Neural cell (in vitro differentiated cells): ENCODE results near the gene USP27X.

Experiments used
- EZH2 ChIP-seq: fragments of 200-600, 300-800 bp; shearing (Covaris generic), sonication (generic); IDR thresholded peaks from 2 replicates; pipeline ENCODE4 v1.6.1; 2014; ENCODE audit warnings: antibody characterized with exemption, low read length, borderline replicate concordance, mild to moderate bottlenecking; ENCODE audit not compliant: insufficient read depth, poor library complexity, severe bottlenecking
- MXI1 ChIP-seq: fragments of 450-650 bp; conservative IDR thresholded peaks from 2 replicates; pipeline ENCODE4 v1.6.1; 2014; ENCODE audit warnings: antibody characterized with exemption, mild to moderate bottlenecking; ENCODE audit not compliant: poor library complexity, severe bottlenecking
- POLR2AphosphoS5 ChIP-seq: IDR thresholded peaks from 2 replicates; pipeline ENCODE4 v1.6.1; 2012
- RAD21 ChIP-seq: fragments of 450-650 bp; conservative IDR thresholded peaks from 2 replicates; pipeline ENCODE4 v1.6.1; 2014; ENCODE audit warnings: antibody characterized with exemption, mild to moderate bottlenecking, moderate library complexity
- TF ChIP-seq, protein P1 (sequence below): fragments of 450-650 bp; IDR thresholded peaks from 2 replicates; pipeline ENCODE4 v1.5.1; 2014; ENCODE audit warnings: antibody characterized with exemption, mild to moderate bottlenecking, moderate library complexity; ENCODE audit not compliant: poor library complexity, severe bottlenecking
- TF ChIP-seq, protein P2 (sequence below): IDR thresholded peaks from 2 replicates; pipeline ENCODE4 v1.6.1; 2012; ENCODE audit warnings: borderline replicate concordance

DNA sequence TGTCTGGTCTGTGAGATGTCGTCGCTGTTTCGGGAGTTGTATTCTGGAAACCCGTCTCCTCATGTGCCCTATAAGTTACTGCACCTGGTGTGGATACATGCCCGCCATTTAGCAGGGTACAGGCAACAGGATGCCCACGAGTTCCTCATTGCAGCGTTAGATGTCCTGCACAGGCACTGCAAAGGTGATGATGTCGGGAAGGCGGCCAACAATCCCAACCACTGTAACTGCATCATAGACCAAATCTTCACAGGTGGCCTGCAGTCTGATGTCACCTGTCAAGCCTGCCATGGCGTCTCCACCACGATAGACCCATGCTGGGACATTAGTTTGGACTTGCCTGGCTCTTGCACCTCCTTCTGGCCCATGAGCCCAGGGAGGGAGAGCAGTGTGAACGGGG, 1.4 kb downstream of the USP27X start:
- TF ChIP-seq EZH2: no peak
- TF ChIP-seq, protein P1, sequence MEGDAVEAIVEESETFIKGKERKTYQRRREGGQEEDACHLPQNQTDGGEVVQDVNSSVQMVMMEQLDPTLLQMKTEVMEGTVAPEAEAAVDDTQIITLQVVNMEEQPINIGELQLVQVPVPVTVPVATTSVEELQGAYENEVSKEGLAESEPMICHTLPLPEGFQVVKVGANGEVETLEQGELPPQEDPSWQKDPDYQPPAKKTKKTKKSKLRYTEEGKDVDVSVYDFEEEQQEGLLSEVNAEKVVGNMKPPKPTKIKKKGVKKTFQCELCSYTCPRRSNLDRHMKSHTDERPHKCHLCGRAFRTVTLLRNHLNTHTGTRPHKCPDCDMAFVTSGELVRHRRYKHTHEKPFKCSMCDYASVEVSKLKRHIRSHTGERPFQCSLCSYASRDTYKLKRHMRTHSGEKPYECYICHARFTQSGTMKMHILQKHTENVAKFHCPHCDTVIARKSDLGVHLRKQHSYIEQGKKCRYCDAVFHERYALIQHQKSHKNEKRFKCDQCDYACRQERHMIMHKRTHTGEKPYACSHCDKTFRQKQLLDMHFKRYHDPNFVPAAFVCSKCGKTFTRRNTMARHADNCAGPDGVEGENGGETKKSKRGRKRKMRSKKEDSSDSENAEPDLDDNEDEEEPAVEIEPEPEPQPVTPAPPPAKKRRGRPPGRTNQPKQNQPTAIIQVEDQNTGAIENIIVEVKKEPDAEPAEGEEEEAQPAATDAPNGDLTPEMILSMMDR: no peak
- TF ChIP-seq POLR2AphosphoS5: no peak
- TF ChIP-seq, protein P2, sequence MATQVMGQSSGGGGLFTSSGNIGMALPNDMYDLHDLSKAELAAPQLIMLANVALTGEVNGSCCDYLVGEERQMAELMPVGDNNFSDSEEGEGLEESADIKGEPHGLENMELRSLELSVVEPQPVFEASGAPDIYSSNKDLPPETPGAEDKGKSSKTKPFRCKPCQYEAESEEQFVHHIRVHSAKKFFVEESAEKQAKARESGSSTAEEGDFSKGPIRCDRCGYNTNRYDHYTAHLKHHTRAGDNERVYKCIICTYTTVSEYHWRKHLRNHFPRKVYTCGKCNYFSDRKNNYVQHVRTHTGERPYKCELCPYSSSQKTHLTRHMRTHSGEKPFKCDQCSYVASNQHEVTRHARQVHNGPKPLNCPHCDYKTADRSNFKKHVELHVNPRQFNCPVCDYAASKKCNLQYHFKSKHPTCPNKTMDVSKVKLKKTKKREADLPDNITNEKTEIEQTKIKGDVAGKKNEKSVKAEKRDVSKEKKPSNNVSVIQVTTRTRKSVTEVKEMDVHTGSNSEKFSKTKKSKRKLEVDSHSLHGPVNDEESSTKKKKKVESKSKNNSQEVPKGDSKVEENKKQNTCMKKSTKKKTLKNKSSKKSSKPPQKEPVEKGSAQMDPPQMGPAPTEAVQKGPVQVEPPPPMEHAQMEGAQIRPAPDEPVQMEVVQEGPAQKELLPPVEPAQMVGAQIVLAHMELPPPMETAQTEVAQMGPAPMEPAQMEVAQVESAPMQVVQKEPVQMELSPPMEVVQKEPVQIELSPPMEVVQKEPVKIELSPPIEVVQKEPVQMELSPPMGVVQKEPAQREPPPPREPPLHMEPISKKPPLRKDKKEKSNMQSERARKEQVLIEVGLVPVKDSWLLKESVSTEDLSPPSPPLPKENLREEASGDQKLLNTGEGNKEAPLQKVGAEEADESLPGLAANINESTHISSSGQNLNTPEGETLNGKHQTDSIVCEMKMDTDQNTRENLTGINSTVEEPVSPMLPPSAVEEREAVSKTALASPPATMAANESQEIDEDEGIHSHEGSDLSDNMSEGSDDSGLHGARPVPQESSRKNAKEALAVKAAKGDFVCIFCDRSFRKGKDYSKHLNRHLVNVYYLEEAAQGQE: no peak
- no peak for TF ChIP-seq RAD21
- TF ChIP-seq MXI1: no peak
